Caco-2 (cell line): ENCODE data around the gene NDRG4. TPM values are rescaled to one million over a fixed set of nuclear protein-coding genes. Genes with fewer than 3 reads are reported as not detected.
"Not testable (repeated sequence)": the region's sequence is repeated elsewhere in the genome, so short reads cannot be mapped to it uniquely, and the experiment has no call there.

Experiments
- BruUV-seq: library from RNA; stranded (reverse); fragments of 400-500 nt; replicated peaks from 2 replicates; lab custom pipeline; 2021; lab: Mats Ljungman, UMichigan
- CTCF ChIA-PET: fragments of 300-600 bp; sonication (Branson Sonifier 250); formaldehyde crosslinking; loops from one replicate; lab custom pipeline; 2022; ENCODE audit warnings: antibody characterized with exemption; lab: Charles Lee
- POLR2A ChIA-PET: fragments of 300-600 bp; sonication (Branson Sonifier 250); formaldehyde crosslinking; loops from one replicate; lab custom pipeline; 2022; ENCODE audit warnings: antibody characterized with exemption; lab: Charles Lee
- DNase-seq, 2 experiments: peaks; one replicate each; pipeline versions ENCODE4 v3.0.0 to v3.0.0-alpha.2; 2020 to 2022
- H3K27me3 ChIP-seq: replicated peaks from 2 replicates; pipeline ENCODE4 v1.6.0; 2011; ENCODE audit warnings: low read length; ENCODE audit not compliant: control insufficient read depth, insufficient read depth
- H3K36me3 ChIP-seq: 2 replicates; pipeline ENCODE4 v1.5.1; 2011; ENCODE audit warnings: low read length; ENCODE audit not compliant: control insufficient read depth, insufficient read depth
- H3K4me1 ChIP-seq: fragments of 250-450 bp; sonication (Bioruptor Pico); 2 replicates; pipeline ENCODE4 v1.5.1; 2020; ENCODE audit warnings: mild to moderate bottlenecking
- H3K4me3 ChIP-seq: 2 replicates; pipeline ENCODE4 v1.5.1; 2011; ENCODE audit warnings: low read depth, mild to moderate bottlenecking, control low read depth, low read length
- H3K9me3 ChIP-seq: fragments of 250-450 bp; sonication (Bioruptor Pico); 2 replicates; pipeline ENCODE4 v1.5.1; 2020; ENCODE audit warnings: mild to moderate bottlenecking, moderate library complexity
- H3K27ac Mint-ChIP-seq: one replicate; pipeline ENCODE4 v1.8.0; 2022; ENCODE audit warnings: mixed read lengths; ENCODE audit not compliant: unreplicated experiment
- H3K27me3 Mint-ChIP-seq: one replicate; pipeline ENCODE4 v1.8.0; 2022; ENCODE audit warnings: mixed read lengths; ENCODE audit not compliant: insufficient read depth, unreplicated experiment
- H3K36me3 Mint-ChIP-seq: one replicate; pipeline ENCODE4 v1.8.0; 2022; ENCODE audit warnings: mild to moderate bottlenecking, mixed read lengths; ENCODE audit not compliant: insufficient read depth, unreplicated experiment
- H3K4me1 Mint-ChIP-seq: one replicate; pipeline ENCODE4 v1.8.0; 2022; ENCODE audit warnings: low read depth, mixed read lengths; ENCODE audit not compliant: unreplicated experiment
- H3K4me3 Mint-ChIP-seq: one replicate; pipeline ENCODE4 v1.8.0; 2022; ENCODE audit warnings: mild to moderate bottlenecking, moderate library complexity, mixed read lengths; ENCODE audit not compliant: unreplicated experiment
- H3K9me3 Mint-ChIP-seq: one replicate; pipeline ENCODE4 v1.8.0; 2022; ENCODE audit warnings: mixed read lengths; ENCODE audit not compliant: unreplicated experiment
- intact Hi-C: fragments of 100-400 bp; cut with micrococcal nuclease; formaldehyde crosslinking; loops from one replicate; pipeline ENCODE4 v1.10.0; 2022; ENCODE audit not compliant: unreplicated experiment
- total RNA-seq: library from RNA; stranded (reverse); gene quantifications from 2 replicates; pipeline ENCODE4 v1.2.3, GENCODE V29; 2022
- TF ChIP-seq, protein P1 (sequence below), 2 experiments: fragments of 200-600 bp in 1 of 2; IDR thresholded peaks; 1 replicate in 1 of 2; 2 replicates in 1 of 2; pipeline versions ENCODE4 v1.5.1 to v1.8.0; 2011 to 2022; ENCODE audit warnings: antibody characterized with exemption in 1 of 2, control low read depth in 1 of 2, inconsistent platforms in 1 of 2, low read depth in 1 of 2, low read length in 1 of 2, mild to moderate bottlenecking in 1 of 2, moderate library complexity in 1 of 2; ENCODE audit not compliant: insufficient read depth in 1 of 2, severe bottlenecking in 1 of 2, unreplicated experiment in 1 of 2

Gene NDRG4
- total RNA-seq, 1 experiment from 2014 or later: 10.7 TPM

GRCh38 chr16:58488531-58488930 is 11.4 kb upstream of the NDRG4 start:
- no peak overlapping the region for H3K4me3 Mint-ChIP-seq
- Histone ChIP-seq H3K9me3 (no peaks in the 10 kb centered on the region), H3K4me3 (no peak overlapping the region), H3K27me3 (no peaks in the 10 kb centered on the region), H3K36me3 (no peaks in the 10 kb centered on the region), H3K4me1 (no peaks in the 10 kb centered on the region)
- H3K27ac Mint-ChIP-seq: no peak overlapping the region
- no peaks in the 10 kb centered on the region for H3K9me3 Mint-ChIP-seq
- TF ChIP-seq, protein P1, sequence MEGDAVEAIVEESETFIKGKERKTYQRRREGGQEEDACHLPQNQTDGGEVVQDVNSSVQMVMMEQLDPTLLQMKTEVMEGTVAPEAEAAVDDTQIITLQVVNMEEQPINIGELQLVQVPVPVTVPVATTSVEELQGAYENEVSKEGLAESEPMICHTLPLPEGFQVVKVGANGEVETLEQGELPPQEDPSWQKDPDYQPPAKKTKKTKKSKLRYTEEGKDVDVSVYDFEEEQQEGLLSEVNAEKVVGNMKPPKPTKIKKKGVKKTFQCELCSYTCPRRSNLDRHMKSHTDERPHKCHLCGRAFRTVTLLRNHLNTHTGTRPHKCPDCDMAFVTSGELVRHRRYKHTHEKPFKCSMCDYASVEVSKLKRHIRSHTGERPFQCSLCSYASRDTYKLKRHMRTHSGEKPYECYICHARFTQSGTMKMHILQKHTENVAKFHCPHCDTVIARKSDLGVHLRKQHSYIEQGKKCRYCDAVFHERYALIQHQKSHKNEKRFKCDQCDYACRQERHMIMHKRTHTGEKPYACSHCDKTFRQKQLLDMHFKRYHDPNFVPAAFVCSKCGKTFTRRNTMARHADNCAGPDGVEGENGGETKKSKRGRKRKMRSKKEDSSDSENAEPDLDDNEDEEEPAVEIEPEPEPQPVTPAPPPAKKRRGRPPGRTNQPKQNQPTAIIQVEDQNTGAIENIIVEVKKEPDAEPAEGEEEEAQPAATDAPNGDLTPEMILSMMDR (IDR thresholded peaks at IDR 0.05; ENCODE audit: insufficient read depth in 1 of 2, low read depth in 1 of 2, low read length in 1 of 2, severe bottlenecking in 1 of 2, unreplicated experiment in 1 of 2): no peak
- ChIA-PET CTCF (interaction anchor here (0.6 to 4.2 kb wide), 12 partner anchors 24 to 246 kb away, joined by 3 to 86 read pairs (median 7); partner anchors contain the start of gene SLC38A7), POLR2A (no interaction called here)
- BruUV-seq: no TSS peak
- H3K27me3 Mint-ChIP-seq: peaks cover 4% of the 10 kb centered on the region
- intact Hi-C loops: loop anchor here (5.0 kb wide), 2 partner anchors 96 to 291 kb away; partner anchors contain the start of genes CSNK2A2 and GINS3
- no peaks in the 10 kb centered on the region for H3K36me3 Mint-ChIP-seq
- DNase-seq: no peak
- no peaks in the 10 kb centered on the region for H3K4me1 Mint-ChIP-seq

DNA sequence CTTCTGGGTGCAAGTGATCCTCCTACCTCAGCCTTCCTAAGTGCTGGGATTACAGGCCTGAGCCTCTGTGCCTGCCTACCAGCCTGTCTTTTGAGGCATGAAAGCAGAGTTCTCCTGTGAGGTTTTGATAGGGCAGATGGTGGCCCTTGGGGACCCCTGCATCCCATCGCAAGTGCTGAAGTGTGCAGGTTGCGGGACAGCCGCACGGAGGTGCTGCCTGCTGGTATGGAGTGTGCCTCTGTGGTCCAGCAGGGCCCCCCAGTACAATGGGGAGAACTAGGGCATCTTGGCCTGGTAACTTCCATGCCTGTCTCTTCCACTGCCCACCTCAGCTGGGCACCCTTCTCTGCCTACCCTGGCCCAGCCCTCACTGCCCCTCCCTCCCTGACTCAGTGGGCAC is 9.9 kb upstream of the NDRG4 start:
- intact Hi-C loops: no loop called here

DNA sequence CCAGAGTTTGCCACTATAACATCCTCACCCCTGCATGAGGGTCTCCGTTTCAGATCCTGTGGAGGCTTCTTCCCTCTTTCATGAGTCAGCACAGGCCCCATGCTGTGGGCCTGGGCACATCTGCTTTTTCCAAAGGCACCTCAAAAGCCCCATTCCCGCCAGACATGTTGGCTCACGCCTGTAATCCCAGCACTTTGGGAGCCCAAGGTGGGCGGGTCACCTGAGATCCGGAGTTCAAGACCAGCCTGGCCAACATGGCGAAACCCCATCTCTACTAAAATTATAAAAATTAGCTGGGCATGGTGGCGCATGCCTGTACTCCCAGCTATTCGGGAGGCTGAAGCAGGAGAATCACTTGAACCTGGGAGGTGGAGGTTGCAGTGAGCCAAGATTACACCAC is 9.4 kb upstream of the NDRG4 start:
- H3K4me3 ChIP-seq, H3K9me3 ChIP-seq, DNase-seq, POLR2A ChIA-PET, H3K27me3 Mint-ChIP-seq, CTCF ChIA-PET, H3K27me3 ChIP-seq, H3K9me3 Mint-ChIP-seq, H3K4me1 ChIP-seq, H3K4me3 Mint-ChIP-seq, BruUV-seq, H3K36me3 Mint-ChIP-seq, H3K4me1 Mint-ChIP-seq, intact Hi-C loops, H3K36me3 ChIP-seq, H3K27ac Mint-ChIP-seq: not testable (repeated sequence)

More for the DNA sequence above, 9.9 kb upstream of the NDRG4 start:
- Histone ChIP-seq H3K4me1 (no peaks in the 10 kb centered on the region), H3K4me3 (no peak overlapping the region), H3K27me3 (no peaks in the 10 kb centered on the region), H3K36me3 (no peaks in the 10 kb centered on the region), H3K9me3 (no peaks in the 10 kb centered on the region)
- no peaks in the 10 kb centered on the region for H3K9me3 Mint-ChIP-seq
- BruUV-seq: no TSS peak
- peaks cover 4% of the 10 kb centered on the region for H3K27me3 Mint-ChIP-seq
- no peak for DNase-seq
- TF ChIP-seq, protein P1 (IDR thresholded peaks at IDR 0.05; ENCODE audit: insufficient read depth in 1 of 2, low read depth in 1 of 2, low read length in 1 of 2, severe bottlenecking in 1 of 2, unreplicated experiment in 1 of 2): no peak
- H3K4me1 Mint-ChIP-seq: no peaks in the 10 kb centered on the region
- H3K4me3 Mint-ChIP-seq: no peak overlapping the region
- no peak overlapping the region for H3K27ac Mint-ChIP-seq
- H3K36me3 Mint-ChIP-seq: no peaks in the 10 kb centered on the region
- CTCF ChIA-PET: no interaction called here
- POLR2A ChIA-PET: no interaction called here
